ENCODE results near the gene ARHGEF28. TPM values are rescaled to one million over a fixed set of nuclear protein-coding genes. Genes with fewer than 3 reads are reported as not detected.

The ARHGEF28 gene
- polyA plus RNA-seq, 1 donor from 2014 or later, result not detected

- TF ChIP-seq MXI1 (conservative IDR thresholded peaks at IDR 0.05; ENCODE audit: poor library complexity, severe bottlenecking) (no peak), RAD21 (conservative IDR thresholded peaks at IDR 0.05) (no peak), POLR2AphosphoS5 (IDR thresholded peaks at IDR 0.05) (no peak), SMC3 (conservative IDR thresholded peaks at IDR 0.05; ENCODE audit: poor library complexity) (no peak), EZH2 (IDR thresholded peaks at IDR 0.05; ENCODE audit: borderline replicate concordance, insufficient read depth, low read length, poor library complexity, severe bottlenecking) (no peak), EP300 (conservative IDR thresholded peaks at IDR 0.05; ENCODE audit: poor library complexity, severe bottlenecking) (no peak), TAF1 (IDR thresholded peaks at IDR 0.05; ENCODE audit: low read depth) (no peak), CTCF (IDR thresholded peaks at IDR 0.05; ENCODE audit: poor library complexity, severe bottlenecking) (no peak), REST (IDR thresholded peaks at IDR 0.05; ENCODE audit: borderline replicate concordance) (no peak)
- Histone ChIP-seq H3K36me3 (ENCODE audit: insufficient read depth, low read length) (no peaks in the 10 kb centered on the region), H3K9me3 (ENCODE audit: low read length) (no peaks in the 10 kb centered on the region)
Observed at GRCh38 chr5:73805449-73805848, 179.5 kb downstream of the ARHGEF28 start.

GRCh38 chr5:73808911-73809310 is 182.9 kb downstream of the ARHGEF28 start:
- H3K9ac ChIP-seq (ENCODE audit: low read length), result no peak overlapping the region
- H4K20me1 ChIP-seq (ENCODE audit: insufficient read depth), result no peaks in the 10 kb centered on the region
- no peaks in the 10 kb centered on the region for H3F3A ChIP-seq (ENCODE audit: insufficient read depth, low read length, poor library complexity, severe bottlenecking)
- no peak overlapping the region for H2AFZ ChIP-seq (ENCODE audit: low read depth, low read length)
- TF ChIP-seq MXI1 (conservative IDR thresholded peaks at IDR 0.05; ENCODE audit: poor library complexity, severe bottlenecking) (no peak), POLR2AphosphoS5 (IDR thresholded peaks at IDR 0.05) (no peak), REST (IDR thresholded peaks at IDR 0.05; ENCODE audit: borderline replicate concordance) (no peak), EP300 (conservative IDR thresholded peaks at IDR 0.05; ENCODE audit: poor library complexity, severe bottlenecking) (no peak), CTCF (IDR thresholded peaks at IDR 0.05; ENCODE audit: poor library complexity, severe bottlenecking) (no peak), RAD21 (conservative IDR thresholded peaks at IDR 0.05) (no peak), EZH2 (IDR thresholded peaks at IDR 0.05; ENCODE audit: borderline replicate concordance, insufficient read depth, low read length, poor library complexity, severe bottlenecking) (no peak), TAF1 (IDR thresholded peaks at IDR 0.05; ENCODE audit: low read depth) (no peak), SMC3 (conservative IDR thresholded peaks at IDR 0.05; ENCODE audit: poor library complexity) (no peak)
- H3K27me3 ChIP-seq (ENCODE audit: insufficient read depth, low read depth, low read length), result no peaks in the 10 kb centered on the region
- no peaks in the 10 kb centered on the region for H3K36me3 ChIP-seq (ENCODE audit: insufficient read depth, low read length)
- H3K79me2 ChIP-seq (replicated peaks; ENCODE audit: insufficient read depth, low read length), result no peaks in the 10 kb centered on the region
- H3K9me3 ChIP-seq (ENCODE audit: low read length), result no peaks in the 10 kb centered on the region
- H3K27ac ChIP-seq (ENCODE audit: low read length), result no peak overlapping the region
- H3K4me3 ChIP-seq (ENCODE audit: low read length), result no peak overlapping the region
- H3K4me2 ChIP-seq (ENCODE audit: low read length), result no peak overlapping the region
- no peaks in the 10 kb centered on the region for H3K9me2 ChIP-seq (ENCODE audit: insufficient read depth, low read length)

More at GRCh38 chr5:73805449-73805848, 179.5 kb downstream of the ARHGEF28 start:
- H3F3A ChIP-seq (ENCODE audit: insufficient read depth, low read length, poor library complexity, severe bottlenecking), result no peaks in the 10 kb centered on the region
- H3K9ac ChIP-seq (ENCODE audit: low read length), result no peak overlapping the region
- H2AFZ ChIP-seq (ENCODE audit: low read depth, low read length), result no peak overlapping the region
- H3K4me2 ChIP-seq (ENCODE audit: low read length), result no peak overlapping the region
- H3K9me2 ChIP-seq (ENCODE audit: insufficient read depth, low read length), result no peaks in the 10 kb centered on the region
- H3K79me2 ChIP-seq (replicated peaks; ENCODE audit: insufficient read depth, low read length), result no peaks in the 10 kb centered on the region
- no peak overlapping the region for H3K4me3 ChIP-seq (ENCODE audit: low read length)
- H3K27ac ChIP-seq (ENCODE audit: low read length), result no peak overlapping the region
- H3K27me3 ChIP-seq (ENCODE audit: insufficient read depth, low read depth, low read length), result no peaks in the 10 kb centered on the region
- H4K20me1 ChIP-seq (ENCODE audit: insufficient read depth), result no peaks in the 10 kb centered on the region

Data from neural cell (in vitro differentiated cells).